Measurements from ENCODE around the gene GFAP. TPM values are rescaled to one million over a fixed set of nuclear protein-coding genes. Genes with fewer than 3 reads are reported as not detected.
A peak's percentile ranks its signal among the peaks of the same experiment; 100 is the strongest.

Gene GFAP
- total RNA-seq: not detected
- long read RNA-seq: 0 reads

DNA sequence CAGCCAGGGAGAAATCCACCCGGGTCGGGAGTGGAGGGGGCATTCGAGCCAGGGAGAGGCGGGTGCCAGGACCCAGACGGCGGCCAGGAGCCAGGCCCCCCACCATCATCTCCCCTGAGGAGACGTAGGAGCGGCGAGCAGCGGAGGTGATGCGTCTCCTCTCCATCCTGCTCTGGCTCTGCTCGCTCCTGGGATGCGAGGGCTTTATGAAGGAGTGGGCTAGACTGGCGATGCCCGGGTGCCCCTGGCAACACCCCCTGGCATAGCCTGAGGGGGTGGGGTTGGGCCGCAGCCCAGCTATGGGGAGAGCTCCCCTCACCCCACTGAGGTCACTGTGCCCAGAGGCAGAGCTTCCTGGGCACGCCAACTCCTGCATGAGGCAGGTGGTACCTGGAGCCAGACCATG is at the start of gene GFAP:
Gene GFAP, minus strand, starts transcription at position 180 of the 406 bp plus-strand sequence. Its CDS starts 14 bp downstream, at position 166.
- ATAC-seq: no peak
- DNase-seq: no peak
- Histone ChIP-seq H3K4me1 (peaks cover 6% of the 10 kb centered on the region), H3K4me3 (no peak within 1 kb of the TSS), H3K9me3 (no peaks in the 10 kb centered on the region), H3K27ac (no peak within 1 kb of the TSS), H3K36me3 (no peaks in the 10 kb centered on the region), H3K27me3 (peaks cover 16% of the 10 kb centered on the region)
- TF ChIP-seq CTCF (IDR thresholded peaks at IDR 0.05): no peak
- intact Hi-C loops (cut with DNase I): loop anchor here (5.0 to 10.0 kb wide), 2 partner anchors 107 to 199 kb away; no protein-coding TSS in a partner anchor

DNA sequence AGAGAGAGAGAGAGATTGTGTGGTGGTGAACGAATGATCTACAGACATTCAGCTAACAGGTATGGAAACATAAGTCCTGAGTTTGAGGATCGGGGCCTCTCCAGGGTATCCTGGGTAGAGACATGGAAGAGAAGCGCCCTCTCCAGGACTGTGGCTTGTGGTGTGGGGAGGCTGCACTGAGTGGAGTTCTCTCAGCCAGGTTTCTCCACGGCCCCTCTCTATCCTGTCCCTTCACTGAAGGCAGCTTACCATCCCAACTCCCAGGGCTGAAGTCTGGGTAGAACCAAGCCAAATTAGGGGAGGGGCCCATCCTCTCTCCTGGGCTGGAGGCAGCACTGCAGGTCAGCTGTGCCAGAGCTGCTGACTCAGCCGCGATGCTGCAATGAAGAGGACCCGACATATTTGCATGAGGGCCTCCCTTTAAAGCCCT is 46.6 kb upstream of the GFAP start:
- H3K4me1 ChIP-seq: peaks cover 6% of the 10 kb centered on the region
- no peak for ATAC-seq
- no peak overlapping the region for H3K27ac ChIP-seq
- H3K9me3 ChIP-seq: no peaks in the 10 kb centered on the region
- no peak for DNase-seq
- H3K4me3 ChIP-seq: no peak overlapping the region
- intact Hi-C loops (cut with DNase I): no loop called here
- no peaks in the 10 kb centered on the region for H3K36me3 ChIP-seq
- TF ChIP-seq CTCF (IDR thresholded peaks at IDR 0.05): no peak
- peaks cover 65% of the 10 kb centered on the region for H3K27me3 ChIP-seq

GRCh38 chr17:44960691-44961090 is 45.4 kb upstream of the GFAP start:
- H3K27me3 ChIP-seq: peaks cover 59% of the 10 kb centered on the region
- no peaks in the 10 kb centered on the region for H3K9me3 ChIP-seq
- H3K4me3 ChIP-seq: no peak overlapping the region
- ATAC-seq: peak; percentile 81
- no peaks in the 10 kb centered on the region for H3K36me3 ChIP-seq
- peaks cover 4% of the 10 kb centered on the region for H3K4me1 ChIP-seq
- peak; percentile 77 for DNase-seq
- intact Hi-C loops (cut with DNase I): no loop called here
- no peak overlapping the region for H3K27ac ChIP-seq
- no peak for TF ChIP-seq CTCF (IDR thresholded peaks at IDR 0.05)

DNA sequence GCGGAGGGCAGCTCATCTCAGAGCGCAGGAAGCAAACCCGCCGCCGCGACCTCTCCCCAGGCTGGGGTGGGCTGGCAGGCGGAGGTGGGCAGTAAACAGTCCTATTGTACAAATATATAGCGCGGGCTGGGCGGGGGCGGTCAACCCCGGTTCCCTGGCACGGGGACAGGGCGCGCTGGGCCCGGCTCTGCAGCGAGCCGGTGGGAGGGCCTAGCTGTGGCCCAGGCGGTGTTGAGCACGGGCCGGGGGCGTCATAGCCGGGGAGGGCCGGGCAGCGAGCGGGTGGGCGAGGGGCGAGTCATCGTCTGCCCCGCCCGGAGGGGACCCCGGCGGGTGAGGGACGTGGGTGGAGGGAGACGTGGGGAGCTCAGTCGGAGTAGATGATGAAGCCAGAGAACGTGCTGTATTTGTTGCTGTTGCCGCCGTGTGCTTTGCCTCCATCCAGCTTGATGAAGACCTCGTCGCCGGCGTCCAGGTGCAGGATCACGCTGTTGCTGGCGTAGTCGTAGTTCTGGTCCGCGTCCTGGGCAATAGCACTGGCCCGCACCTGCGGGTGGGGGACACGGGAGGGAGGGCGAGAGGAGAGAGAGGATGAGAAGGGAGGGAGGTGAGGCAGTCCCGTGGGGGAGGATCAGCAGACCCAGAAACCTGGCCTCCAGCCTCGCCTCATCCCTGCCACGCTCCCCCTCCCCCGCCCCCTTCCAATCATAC is 44.7 kb upstream of the GFAP start:
- ATAC-seq (peak; percentile 31), DNase-seq (no peak)
- Histone ChIP-seq H3K36me3 (no peaks in the 10 kb centered on the region), H3K4me1 (peaks cover 4% of the 10 kb centered on the region), H3K9me3 (no peaks in the 10 kb centered on the region), H3K4me3 (no peak overlapping the region), H3K27me3 (peaks cover 54% of the 10 kb centered on the region), H3K27ac (no peak overlapping the region)
- intact Hi-C loops (cut with DNase I): no loop called here
- TF ChIP-seq CTCF (IDR thresholded peaks at IDR 0.05): no peak

DNA sequence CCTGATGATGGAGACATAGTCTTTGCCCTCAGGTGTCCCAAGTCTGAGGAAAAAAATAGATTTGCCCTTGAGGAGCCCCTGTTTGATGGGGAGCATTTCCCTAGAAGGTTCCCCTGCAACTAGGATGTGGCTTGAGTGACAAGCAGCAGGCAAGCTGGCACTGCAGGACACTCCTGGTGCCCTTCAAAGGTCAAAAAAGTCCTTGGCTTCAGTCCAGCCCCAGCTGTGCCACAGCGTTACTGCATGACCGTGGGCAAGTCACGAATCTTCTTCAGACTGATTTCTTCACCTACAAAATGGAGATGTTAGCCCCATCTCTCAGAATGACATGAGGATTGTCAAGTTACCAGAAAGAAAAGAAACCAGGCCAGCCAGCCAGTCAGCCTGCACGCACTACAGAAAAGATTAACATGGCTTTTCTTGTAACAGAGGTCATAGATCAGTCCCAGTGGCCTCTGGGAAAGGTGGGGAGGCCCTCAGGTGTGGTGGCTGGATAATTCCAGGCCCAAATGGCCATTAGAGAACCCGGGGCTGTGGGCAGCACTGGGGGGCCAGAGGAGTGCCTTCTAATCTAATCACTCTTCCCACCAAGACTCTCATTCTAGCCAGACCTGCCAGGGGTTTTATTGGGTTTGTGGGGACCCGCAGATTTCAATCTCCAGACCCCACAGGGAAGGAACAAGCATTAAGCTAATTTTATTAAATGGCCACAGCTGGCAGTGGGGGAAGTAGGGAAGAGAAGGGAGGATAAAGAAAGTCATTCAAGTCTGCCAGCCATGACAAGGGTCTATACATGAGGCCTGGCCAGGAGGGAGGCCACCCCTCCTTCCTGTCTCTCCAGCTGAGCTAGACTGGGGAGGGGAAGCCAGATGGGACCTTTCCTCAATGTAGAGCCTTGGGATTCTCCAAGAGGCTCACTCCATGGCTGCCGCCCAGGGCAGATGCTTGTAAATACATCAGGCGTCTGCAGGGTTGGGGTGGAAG is 42.0 kb upstream of the GFAP start:
- TF ChIP-seq CTCF (IDR thresholded peaks at IDR 0.05): no peak
- no peak overlapping the region for H3K27ac ChIP-seq
- H3K36me3 ChIP-seq: no peaks in the 10 kb centered on the region
- no peaks in the 10 kb centered on the region for H3K9me3 ChIP-seq
- H3K4me1 ChIP-seq: peaks cover 4% of the 10 kb centered on the region
- ATAC-seq (no peak), DNase-seq (no peak)
- peaks cover 36% of the 10 kb centered on the region for H3K27me3 ChIP-seq
- intact Hi-C loops (cut with DNase I): no loop called here
- no peak overlapping the region for H3K4me3 ChIP-seq
